Peyer's patch (tissue), 4 donors: ENCODE data around the gene ADAMTS2. TPM values are rescaled to one million over a fixed set of nuclear protein-coding genes. Genes with fewer than 3 reads are reported as not detected.

ENCODE experiments used
- DNase-seq, 3 donors: peaks; one replicate each; pipeline ENCODE4 v3.0.0-alpha.2; 2017 to 2019
- H3K27ac ChIP-seq, 4 donors: fragments of 200-600 bp; sonication (generic); one replicate each; pipeline ENCODE4 v1.5.1; 2016 to 2019
- H3K27me3 ChIP-seq, 2 donors: fragments of 200-600 bp; sonication (generic); one replicate each; pipeline ENCODE4 v1.5.1; 2019
- H3K36me3 ChIP-seq, 3 donors: fragments of 200-600 bp; sonication (generic); one replicate each; pipeline ENCODE4 v1.5.1; 2016 to 2019
- H3K4me1 ChIP-seq, 4 donors: fragments of 200-600 bp; sonication (generic); one replicate each; pipeline ENCODE4 v1.5.1; 2016 to 2019
- H3K4me3 ChIP-seq, 4 donors: fragments of 200-600 bp; sonication (generic); 1 replicate in 3 of 4; 2 replicates in 1 of 4; pipeline ENCODE4 v1.5.1; 2016 to 2019; ENCODE audit warnings: mild to moderate bottlenecking in 1 of 4
- H3K9me3 ChIP-seq, 4 donors: fragments of 200-600 bp; sonication (generic); one replicate each; pipeline ENCODE4 v1.5.1; 2016 to 2019; ENCODE audit warnings: mild to moderate bottlenecking in 1 of 4
- CTCF ChIP-seq, 6 experiments: fragments of 450-650 bp in 4 of 6; fragments of 200-600 bp in 2 of 6; sonication (generic) in 1 of 6; IDR thresholded peaks; one replicate each; pipeline ENCODE4 v1.5.1; 2017 to 2019; ENCODE audit warnings: antibody characterized with exemption in 6 of 6, mild to moderate bottlenecking in 3 of 6, moderate library complexity in 1 of 6
- POLR2A ChIP-seq, 2 donors: fragments of 450-650 bp; IDR thresholded peaks; one replicate each; pipeline ENCODE4 v1.5.1; 2017; ENCODE audit warnings: antibody characterized with exemption in 2 of 2, mild to moderate bottlenecking in 2 of 2, moderate library complexity in 2 of 2
- total RNA-seq, 4 donors: library from RNA; depleted of rRNA; stranded (reverse); fragments of >200 nt; gene quantifications; one replicate each; pipeline ENCODE4 v1.1.0, GENCODE V29; 2016

Gene ADAMTS2
- total RNA-seq, 4 donors from 2014 or later, result 5.3 to 90.0 (median 9.5) TPM

DNA sequence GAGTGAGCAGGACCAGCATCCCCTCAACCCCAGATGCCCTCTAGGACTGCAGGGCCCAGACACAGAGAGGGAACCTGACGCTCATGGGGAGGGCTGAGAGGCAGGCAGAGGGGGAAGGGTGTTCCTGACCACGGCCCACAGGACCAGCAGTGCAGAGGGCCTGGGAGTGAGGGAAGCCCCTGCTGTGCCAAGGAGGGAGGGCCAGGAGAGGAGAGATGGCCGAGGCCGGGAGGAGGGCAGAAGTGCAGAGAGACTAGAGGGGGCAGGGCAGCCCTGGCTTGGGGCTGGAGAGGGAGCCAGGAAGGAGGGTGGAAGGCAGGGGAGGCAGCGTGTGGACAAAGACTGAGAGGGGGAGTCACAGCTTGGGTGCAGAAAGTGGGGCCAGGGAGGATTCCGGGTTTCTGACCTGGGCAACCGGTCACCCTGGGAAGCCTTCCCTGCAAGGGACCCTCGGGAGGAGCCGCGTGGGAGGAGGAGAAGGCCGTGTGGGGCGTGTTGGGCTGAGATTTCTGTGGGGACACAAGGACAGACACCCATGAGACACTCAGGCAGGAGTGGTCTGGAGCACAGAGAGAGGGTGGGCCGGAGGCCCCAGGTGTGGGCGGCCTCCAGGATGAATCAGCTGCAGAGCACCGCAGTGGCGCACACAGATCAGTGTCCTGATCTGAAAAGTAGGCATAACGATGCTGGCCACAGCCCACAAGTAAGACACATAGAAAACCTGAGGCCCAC, 117.5 kb downstream of the ADAMTS2 start:
- TF ChIP-seq POLR2A (IDR thresholded peaks at IDR 0.05) (no peak), CTCF (IDR thresholded peaks at IDR 0.05) (no peak)
- H3K4me1 ChIP-seq, result no peaks in the 10 kb centered on the region
- H3K4me3 ChIP-seq, result no peak overlapping the region
- H3K9me3 ChIP-seq, result no peaks in the 10 kb centered on the region
- no peaks in the 10 kb centered on the region for H3K27me3 ChIP-seq
- H3K36me3 ChIP-seq, result no peaks in the 10 kb centered on the region
- DNase-seq, result peak in 1 of 3 donors; percentile 40
- H3K27ac ChIP-seq, result no peak overlapping the region

- no peaks in the 10 kb centered on the region for H3K27me3 ChIP-seq
- TF ChIP-seq CTCF (IDR thresholded peaks at IDR 0.05), result no peak
- TF ChIP-seq POLR2A (IDR thresholded peaks at IDR 0.05), result no peak
- H3K27ac ChIP-seq, result no peak overlapping the region
- H3K4me1 ChIP-seq, result no peaks in the 10 kb centered on the region
- H3K36me3 ChIP-seq, result no peaks in the 10 kb centered on the region
- DNase-seq, result peak in 2 of 3 donors; percentile 28 to 35
- no peaks in the 10 kb centered on the region for H3K9me3 ChIP-seq
- H3K4me3 ChIP-seq, result no peak overlapping the region
Measured at GRCh38 chr5:179227229-179227579, 118.1 kb downstream of the ADAMTS2 start.

- no peak overlapping the region for H3K27ac ChIP-seq
- TF ChIP-seq CTCF (IDR thresholded peaks at IDR 0.05) (no peak), POLR2A (IDR thresholded peaks at IDR 0.05) (no peak)
- H3K4me3 ChIP-seq, result no peak overlapping the region
- no peaks in the 10 kb centered on the region for H3K27me3 ChIP-seq
- H3K9me3 ChIP-seq, result no peaks in the 10 kb centered on the region
- peak in 1 of 3 donors; percentile 6 for DNase-seq
- H3K36me3 ChIP-seq, result no peaks in the 10 kb centered on the region
- no peaks in the 10 kb centered on the region for H3K4me1 ChIP-seq
Measured at GRCh38 chr5:179226696-179227095, 118.6 kb downstream of the ADAMTS2 start.

DNA sequence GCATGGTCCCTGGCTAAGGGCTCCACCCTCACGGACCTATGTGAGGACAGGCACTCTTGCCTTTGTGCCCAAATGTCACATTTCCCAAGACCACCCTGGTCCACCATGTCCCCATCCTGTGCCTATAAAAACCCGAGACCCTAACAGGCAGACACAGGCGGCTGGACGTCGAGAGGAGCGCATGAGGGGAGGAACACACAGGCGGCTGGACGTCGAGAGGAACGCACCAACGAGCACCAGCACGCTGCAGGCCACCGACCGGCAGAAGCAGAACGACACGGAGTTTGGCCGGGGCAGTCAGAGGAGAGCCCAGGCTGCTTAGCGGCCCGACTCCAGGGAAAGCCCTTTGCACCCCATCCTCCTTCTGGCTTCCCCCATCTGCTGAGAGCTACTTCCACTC, 119.9 kb downstream of the ADAMTS2 start:
- Histone ChIP-seq H3K27me3 (no peaks in the 10 kb centered on the region), H3K4me1 (no peaks in the 10 kb centered on the region), H3K9me3 (no peaks in the 10 kb centered on the region), H3K4me3 (no peak overlapping the region), H3K27ac (no peak overlapping the region), H3K36me3 (no peaks in the 10 kb centered on the region)
- peak in 2 of 3 donors; percentile 25 to 26 for DNase-seq
- TF ChIP-seq CTCF (IDR thresholded peaks at IDR 0.05) (no peak), POLR2A (IDR thresholded peaks at IDR 0.05) (no peak)

GRCh38 chr5:179224741-179225140, 120.5 kb downstream of the ADAMTS2 start:
- Histone ChIP-seq H3K4me3 (no peak overlapping the region), H3K36me3 (no peaks in the 10 kb centered on the region), H3K4me1 (no peaks in the 10 kb centered on the region), H3K27me3 (no peaks in the 10 kb centered on the region), H3K9me3 (no peaks in the 10 kb centered on the region), H3K27ac (no peak overlapping the region)
- DNase-seq, result peak in 2 of 3 donors; percentile 20 to 30
- TF ChIP-seq POLR2A (IDR thresholded peaks at IDR 0.05) (no peak), CTCF (IDR thresholded peaks at IDR 0.05) (no peak)
